ENCODE results near the gene PKP1. TPM values are rescaled to one million over a fixed set of nuclear protein-coding genes. Genes with fewer than 3 reads are reported as not detected.

The PKP1 gene
- total RNA-seq, 1 donor, result under 0.01 TPM

DNA sequence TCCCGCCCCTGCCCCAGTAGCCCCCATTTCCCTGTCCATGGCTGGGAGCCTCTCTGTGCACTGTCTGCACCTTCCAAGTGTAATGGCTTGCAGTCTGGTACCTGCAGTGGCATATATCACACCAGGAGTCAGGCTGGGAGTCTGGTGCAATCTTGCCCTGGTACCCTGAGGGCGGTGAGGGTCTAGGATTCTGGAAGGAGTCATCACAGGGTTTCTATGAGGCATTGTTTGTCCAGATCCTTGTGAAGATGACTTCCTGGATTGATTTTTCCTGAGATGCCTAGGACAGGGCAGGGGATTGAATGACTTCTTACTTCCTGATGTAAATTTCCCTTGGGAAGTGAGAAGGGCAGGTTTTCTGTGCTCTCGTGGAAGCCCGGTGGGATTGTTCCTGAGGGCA lies 5.9 kb upstream of the PKP1 start:
- DNase-seq (ENCODE audit: low read depth in 2 of 3, low spot score in 2 of 3), result no peak

DNA sequence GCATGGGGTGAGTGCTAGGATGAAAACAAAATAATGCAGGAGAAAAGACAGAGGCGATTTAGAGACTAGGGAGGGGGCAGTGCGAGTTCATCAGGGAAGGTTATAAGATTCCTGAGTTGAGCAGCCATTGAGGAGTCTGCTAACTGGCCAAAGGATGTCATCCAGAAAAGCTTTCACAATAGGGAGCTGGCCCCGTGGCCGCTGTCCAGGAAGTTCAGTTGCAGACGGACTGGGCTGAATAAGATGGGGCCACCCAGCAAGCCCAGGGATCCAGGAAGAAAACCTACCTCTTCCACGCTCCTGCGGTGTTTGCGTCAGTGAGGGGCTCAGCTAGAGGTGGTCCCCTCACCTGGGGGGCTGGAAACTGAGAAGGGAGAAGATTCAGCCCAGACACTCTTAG lies 4.0 kb upstream of the PKP1 start:
- DNase-seq (ENCODE audit: low read depth in 2 of 3, low spot score in 2 of 3), result no peak

DNA sequence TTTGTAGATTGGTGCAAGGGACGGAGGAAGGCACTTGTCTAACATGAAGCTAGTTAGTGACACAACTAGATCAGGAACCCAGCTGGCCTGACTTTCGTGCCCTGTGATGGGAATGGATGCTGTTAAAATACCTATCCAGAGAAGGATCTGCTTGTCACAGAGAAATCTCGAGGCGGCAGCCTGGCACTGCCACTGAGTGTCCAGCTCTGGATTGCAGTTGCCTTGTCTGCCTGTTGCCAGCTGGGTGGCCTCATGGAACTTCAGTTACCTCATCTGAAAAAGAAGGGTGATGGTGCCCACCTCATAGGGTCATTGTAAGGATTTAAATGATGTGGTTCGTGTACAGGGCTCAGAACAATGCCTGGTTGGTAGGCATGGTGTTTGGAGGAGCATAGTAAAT lies 2.4 kb upstream of the PKP1 start:
- DNase-seq (ENCODE audit: low read depth in 2 of 3, low spot score in 2 of 3), result no peak

DNA sequence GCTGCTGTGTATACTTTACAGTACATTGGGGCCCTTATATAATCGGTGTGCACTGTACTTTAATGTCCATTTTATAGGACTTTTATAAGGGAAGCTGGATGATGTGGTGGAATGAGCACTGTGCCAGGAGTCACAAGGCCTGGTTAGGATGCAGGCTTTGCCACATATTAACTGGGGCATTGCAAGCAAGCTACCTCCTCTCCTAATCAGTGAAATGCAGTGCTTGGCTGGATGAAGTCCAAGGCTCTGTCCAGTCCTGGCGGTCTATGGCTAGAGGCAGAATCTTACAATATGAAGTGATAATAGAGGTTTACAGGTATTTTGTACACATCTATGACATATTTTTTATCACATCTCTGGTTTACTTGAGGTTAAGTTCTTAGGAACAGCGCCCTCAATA lies 1.7 kb upstream of the PKP1 start:
- DNase-seq (ENCODE audit: low read depth in 2 of 3, low spot score in 2 of 3), result no peak

DNA sequence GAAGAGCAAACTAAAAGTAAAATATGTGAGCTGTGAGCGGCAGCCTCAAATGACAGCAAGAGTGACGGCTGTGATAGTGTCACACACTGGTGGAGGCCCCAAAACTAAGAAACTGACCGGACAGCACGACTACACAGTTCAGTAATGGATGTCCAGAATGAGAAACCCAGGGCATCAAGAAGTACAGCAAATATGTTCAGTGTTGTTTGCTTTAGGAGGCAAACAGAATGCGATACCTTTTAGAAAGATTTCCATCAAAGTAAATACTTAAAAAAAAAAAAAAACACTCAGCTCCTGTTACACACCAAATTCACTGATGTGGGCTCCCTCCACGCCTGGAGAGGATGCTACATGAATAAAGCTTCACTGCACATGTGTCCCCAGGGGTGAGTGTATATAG lies 1.1 kb upstream of the PKP1 start:
- DNase-seq (ENCODE audit: low read depth in 2 of 3, low spot score in 2 of 3), result no peak

DNA sequence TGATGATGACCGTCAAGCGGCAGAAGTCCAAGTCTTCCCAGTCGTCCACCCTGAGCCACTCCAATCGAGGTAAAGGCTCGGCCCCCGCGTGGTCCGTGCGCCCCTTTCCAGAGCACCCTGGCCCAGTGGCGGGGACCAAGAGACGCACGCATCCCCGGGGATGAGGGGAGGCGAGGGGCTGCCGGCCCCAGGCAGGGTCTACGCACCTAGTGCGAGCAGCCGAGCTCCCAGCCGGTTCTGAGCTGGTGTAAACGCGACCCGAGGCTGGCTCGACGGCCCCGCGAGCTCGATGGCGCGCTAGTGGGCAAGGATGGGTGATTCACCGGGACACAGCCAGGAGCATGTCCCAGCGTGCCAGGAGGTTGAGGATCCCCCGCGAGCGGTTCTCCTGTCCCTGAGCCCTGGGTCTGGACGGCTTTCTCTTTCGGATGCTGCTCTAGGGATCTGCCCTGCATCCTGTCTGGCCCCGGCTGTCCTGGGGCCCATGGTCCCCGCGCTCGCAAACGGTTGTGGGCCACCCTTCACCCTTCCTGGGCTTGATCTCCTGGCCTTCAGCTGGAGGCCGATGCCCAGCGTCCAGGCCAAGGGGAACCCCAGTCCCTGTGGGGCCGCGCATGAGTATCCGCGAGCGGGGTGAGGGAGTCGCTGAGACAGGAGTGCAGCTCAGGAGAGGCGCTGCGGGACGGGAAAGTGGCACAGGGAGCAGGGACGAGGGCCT lies 689 bp downstream of the PKP1 start:
- no peak for DNase-seq (ENCODE audit: low read depth in 2 of 3, low spot score in 2 of 3)

DNA sequence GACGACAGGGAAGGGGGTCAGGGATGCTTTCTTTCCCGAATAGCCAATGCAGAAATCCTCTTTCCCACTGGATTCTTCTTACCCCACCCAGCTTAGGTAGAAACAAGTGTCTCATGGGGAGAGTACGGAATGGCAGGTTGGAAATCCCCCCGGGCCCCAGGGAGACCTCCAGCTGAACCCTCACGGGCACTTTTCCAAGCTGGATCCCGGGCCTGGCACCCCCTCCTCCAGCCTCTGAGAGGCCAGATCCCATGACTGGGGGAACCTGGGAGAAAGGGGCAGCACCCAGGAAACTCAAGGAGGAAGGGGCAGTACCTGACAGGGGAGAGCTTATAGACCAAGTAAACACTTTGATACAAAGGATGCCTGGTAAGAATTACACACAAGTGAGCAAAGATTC lies 1.3 kb downstream of the PKP1 start:
- DNase-seq (ENCODE audit: low read depth in 2 of 3, low spot score in 2 of 3), result no peak

DNA sequence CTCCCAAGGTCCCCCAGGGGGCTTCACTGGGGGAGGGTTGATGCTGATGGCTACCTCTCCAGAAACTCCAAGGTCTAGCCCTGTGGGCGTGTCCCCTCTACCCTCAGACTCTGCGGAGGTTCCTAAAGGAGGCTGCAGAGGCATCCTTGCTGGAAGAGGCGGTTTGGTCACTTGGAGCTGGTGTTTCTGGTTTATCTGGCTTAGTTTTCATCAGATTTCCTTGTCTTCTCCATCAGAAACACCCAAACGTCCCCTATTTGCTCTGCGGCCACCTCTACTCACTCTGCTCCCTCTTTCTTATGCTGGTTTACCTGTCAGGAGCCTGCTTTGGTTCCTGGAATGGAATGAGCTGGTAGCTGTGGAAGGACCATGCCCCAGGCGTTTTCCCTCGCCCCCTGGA lies 2.5 kb downstream of the PKP1 start:
- no peak for DNase-seq (ENCODE audit: low read depth in 2 of 3, low spot score in 2 of 3)

DNA sequence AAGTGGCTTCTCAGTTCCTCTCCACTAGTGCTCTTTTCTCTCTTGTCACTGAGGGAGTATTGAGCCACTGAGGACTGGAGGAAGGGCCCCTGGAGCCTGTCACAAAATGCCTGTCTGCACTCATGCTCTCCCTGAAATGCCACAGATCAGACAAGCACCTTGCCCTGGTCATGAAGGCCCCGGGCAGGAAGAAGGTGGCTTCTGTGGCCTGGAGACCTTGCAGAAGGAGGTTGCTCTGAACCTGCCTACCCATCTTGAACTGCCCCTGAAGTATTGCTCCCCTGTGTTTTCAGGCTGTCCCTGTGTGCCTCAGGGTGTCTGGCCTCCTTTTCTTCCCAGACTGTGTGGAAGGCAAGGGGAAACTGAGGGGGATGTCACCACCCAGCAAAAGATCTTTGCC lies 3.1 kb downstream of the PKP1 start:
- DNase-seq (ENCODE audit: low read depth in 2 of 3, low spot score in 2 of 3), result no peak

DNA sequence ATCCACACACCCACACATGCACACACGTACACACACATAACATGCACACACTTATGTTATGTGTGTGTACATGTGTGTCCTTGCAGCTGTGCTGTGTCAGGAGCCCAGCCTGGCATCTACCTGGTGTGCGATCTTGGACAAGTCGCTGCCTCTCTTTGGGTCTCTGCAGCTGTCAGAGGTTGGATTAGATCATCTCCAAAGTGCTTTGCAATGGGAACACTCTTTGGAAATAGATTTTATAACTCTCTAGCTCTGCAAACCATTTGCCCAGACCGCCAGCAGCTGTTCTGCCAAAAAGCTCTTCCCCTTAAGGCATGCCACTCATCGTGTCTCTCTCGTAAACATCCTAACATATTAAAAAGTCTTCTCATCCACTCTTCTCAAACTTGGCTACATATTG lies 4.7 kb downstream of the PKP1 start:
- DNase-seq (ENCODE audit: low read depth in 2 of 3, low spot score in 2 of 3), result no peak

DNA sequence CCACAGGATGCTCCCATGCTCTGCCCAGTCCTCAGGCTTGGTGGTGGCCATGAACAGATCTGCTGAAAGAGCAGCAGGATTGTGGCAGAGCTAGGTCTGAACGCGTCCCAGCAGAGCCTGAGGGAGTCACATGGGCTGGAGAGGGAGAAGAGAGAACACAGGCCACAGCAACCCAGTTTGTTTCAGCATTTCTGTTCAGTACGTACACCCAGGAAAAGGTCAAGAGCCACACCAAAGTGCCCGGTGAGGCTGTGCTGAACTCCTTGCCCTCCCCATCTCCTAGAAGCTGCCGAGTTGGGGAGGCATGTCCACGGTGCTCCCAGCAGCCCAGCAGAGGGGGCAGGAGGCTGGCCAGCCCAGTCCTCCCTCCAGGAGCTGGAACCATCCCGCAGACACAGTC lies 5.5 kb downstream of the PKP1 start:
- DNase-seq (ENCODE audit: low read depth in 2 of 3, low spot score in 2 of 3), result no peak

DNA sequence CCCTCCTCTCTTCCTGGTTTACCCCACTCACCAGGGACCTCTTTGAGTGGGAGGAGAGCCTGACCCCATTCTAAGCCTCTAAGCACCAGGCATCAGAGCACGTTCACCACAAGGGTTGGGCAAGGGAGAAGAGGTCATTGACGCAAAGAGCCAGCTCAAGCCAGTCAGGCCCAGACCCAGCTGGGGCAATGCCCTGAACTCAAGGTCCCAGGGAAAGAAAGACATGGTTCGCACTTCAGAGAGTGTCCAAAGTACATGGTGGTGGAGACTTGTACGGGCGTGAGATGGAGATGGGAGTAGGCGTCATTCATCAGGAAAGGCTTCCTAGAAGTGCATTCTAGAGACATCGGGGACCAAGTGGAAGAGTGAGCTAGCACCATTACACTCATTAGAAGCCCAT lies 7.2 kb downstream of the PKP1 start:
- DNase-seq (ENCODE audit: low read depth in 2 of 3, low spot score in 2 of 3), result no peak

DNA sequence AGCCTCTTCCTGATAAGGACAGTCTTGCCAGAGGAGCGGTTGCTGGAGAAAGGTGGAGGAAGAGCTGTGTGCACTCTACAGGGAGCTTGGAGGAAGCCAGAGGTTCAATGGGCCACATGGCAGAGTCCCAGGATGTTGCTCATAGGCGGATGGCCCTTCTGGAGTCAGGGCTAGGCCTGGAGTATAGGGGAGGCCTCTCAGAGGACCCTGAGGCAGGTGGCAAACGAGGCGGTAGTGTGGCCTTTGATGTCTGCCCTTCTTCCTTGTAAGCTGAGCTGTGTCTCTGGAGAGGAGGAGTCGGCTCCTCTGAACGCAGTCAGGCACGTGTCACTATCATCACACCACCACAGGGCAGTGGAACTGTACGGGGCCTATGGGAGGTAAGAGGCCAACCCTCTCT lies 8.6 kb downstream of the PKP1 start:
- DNase-seq (ENCODE audit: low read depth in 2 of 3, low spot score in 2 of 3), result no peak

DNA sequence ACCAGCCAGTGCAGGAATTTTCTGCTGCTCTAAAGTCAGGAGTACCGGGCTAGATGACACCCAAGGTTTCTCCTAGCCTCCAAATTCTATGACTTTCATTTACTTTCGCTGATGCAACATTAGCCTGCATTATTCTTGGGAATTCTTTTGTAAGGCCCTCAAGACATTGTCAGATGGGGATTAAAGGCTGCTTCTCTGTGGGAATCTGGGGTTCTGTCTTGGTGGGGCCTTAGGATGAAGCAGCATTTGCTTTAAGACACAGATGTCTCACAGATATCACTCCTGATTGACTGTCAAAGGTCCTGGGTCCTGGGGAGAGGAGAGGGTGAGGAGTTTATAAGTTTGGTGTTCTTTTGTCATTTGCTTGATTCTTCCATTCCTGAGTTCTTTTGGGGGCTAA lies 11.6 kb downstream of the PKP1 start:
- DNase-seq (ENCODE audit: low read depth in 2 of 3, low spot score in 2 of 3), result no peak

DNA sequence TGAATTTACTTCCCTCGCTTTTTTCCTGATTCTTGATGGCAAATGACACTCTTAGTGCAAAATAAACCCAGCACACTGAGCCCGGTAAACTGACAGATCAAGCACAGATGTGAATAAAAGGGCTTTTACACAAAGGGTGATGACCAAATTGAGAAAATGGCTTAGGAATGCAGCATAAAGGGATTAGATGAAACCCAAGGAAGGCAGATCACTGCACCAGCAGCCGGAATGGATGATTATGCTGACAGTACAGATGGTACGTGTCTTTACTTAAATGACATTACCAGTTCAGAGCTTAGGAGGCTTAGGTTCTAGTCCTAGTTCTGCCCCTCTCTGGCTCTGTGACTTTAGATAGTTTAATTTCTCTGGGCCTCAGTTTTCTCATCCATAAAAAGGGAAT lies 12.0 kb downstream of the PKP1 start:
- DNase-seq (ENCODE audit: low read depth in 2 of 3, low spot score in 2 of 3), result no peak

DNA sequence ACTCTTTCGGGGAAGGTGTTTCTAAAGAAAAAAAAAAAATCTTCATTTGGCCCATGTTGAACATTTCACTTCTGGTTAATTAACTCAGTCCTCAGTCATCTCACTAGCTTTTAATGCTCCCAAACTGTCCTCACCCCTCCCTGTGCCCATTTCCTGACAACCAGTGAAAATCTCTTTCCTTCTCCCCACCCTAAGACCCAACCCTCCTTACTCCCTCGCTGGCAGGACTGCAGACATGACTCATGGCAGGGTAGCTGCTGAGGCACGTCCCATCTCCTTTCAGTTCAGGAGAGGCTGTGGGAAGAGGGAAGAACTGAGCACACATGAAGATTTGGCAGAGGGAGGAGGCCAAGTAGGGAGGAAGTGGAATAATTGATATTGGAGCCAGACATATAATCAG lies 12.6 kb downstream of the PKP1 start:
- no peak for DNase-seq (ENCODE audit: low read depth in 2 of 3, low spot score in 2 of 3)

DNA sequence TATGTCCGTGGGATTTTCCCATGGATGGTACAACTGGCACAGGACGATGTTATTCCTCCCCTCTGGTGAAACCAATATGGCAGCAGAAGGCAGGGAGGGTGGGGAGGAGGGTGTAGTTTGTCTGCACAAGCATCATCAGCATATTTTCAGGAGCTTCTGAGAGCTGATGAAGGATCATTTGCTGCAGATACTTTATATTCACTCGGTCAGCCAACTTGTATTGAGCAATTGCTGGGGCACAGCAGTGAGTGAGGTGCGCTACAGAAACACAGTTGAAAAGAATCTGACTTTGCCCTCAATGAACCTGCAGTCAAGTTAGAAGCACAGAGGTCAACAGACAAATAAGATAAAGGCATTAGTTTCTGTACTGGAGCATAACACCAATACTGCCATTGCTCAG lies 13.0 kb downstream of the PKP1 start:
- DNase-seq (ENCODE audit: low read depth in 2 of 3, low spot score in 2 of 3), result no peak

DNA sequence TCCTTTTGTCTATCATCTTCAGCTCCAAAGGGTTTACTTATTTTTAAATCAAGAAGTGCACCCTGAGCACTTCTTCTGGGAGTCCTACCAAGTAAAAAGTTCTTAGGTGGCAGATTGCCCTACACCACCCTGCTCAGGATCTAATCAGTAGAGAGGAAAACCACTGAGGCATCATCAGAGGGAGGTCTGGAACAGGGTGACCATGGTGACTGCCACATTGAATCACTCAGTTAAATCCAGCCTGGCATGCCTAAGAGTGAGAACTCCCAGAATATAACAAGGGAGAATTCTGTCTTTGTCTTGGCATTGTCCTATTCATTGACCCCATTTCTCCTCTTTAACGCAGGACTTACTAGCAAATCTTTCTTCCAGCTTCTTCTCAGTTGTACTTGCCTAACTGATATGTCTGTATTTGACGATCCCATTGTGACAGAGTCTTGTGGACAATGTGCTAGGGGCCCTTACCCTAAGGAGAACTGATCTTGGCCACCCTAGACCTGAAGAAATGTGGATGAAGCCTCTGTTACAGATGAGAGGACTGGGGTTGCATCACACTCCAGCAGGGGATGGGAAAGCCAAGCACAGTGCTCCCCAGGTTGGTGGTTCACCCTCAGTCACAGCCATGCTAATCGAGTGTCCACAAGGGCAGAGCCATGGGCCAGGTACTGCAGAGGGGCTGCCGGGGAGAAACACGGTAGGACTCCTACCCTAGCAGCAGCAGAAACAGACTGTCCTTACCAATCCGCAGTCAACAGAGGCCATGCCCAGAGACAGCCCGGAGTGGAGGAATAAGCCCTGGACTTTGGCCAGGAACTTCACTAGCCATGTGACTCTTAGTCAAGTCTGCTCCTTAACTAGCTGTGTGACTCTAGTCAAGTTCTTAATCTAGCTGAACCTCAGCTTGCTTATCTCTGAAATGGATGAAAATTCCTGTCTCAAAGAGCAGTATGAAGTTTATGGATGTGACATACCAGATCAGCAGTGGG lies 15.4 kb downstream of the PKP1 start:
- DNase-seq (ENCODE audit: low read depth in 2 of 3, low spot score in 2 of 3), result no peak

DNA sequence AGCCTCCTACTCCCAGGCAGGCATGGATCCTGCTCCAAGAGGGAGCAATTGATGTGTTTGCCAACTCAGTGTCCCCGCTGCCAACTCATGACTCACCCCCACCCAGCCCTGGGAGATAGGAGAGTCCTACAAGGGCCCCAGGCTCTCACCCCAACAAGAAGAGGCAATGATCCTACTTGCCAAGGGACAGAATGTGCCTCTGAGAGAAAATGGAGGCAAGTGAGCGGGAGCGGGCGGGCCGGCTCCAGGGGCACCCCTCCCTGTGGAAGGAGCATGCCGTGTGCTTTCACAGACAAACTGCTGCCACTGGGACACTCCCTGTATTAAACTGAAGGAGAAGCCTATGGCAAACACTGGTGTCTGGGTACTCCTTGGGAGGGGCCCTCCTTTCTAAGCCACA lies 16.7 kb downstream of the PKP1 start:
- DNase-seq (ENCODE audit: low read depth in 2 of 3, low spot score in 2 of 3), result no peak

DNA sequence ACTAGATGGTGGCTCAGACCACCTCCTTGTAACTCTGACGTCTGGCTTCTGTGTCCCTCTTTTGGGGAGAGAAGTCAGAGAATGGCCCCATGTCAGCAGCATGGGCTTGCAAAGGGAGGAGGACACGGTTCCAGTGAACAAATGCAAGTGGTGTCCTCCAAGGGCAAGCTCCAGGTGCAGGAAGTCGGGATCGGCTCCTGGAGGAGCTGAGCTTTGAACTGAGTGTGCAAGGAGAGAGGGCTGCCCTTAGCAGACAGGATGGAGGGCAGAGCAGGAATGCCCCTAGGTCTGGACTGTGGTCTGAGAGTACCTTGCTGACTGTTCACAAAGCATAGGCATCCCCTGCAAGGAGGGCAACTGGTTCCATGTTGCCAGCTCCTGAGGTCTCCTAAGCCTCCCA lies 17.3 kb downstream of the PKP1 start:
- no peak for DNase-seq (ENCODE audit: low read depth in 2 of 3, low spot score in 2 of 3)

DNA sequence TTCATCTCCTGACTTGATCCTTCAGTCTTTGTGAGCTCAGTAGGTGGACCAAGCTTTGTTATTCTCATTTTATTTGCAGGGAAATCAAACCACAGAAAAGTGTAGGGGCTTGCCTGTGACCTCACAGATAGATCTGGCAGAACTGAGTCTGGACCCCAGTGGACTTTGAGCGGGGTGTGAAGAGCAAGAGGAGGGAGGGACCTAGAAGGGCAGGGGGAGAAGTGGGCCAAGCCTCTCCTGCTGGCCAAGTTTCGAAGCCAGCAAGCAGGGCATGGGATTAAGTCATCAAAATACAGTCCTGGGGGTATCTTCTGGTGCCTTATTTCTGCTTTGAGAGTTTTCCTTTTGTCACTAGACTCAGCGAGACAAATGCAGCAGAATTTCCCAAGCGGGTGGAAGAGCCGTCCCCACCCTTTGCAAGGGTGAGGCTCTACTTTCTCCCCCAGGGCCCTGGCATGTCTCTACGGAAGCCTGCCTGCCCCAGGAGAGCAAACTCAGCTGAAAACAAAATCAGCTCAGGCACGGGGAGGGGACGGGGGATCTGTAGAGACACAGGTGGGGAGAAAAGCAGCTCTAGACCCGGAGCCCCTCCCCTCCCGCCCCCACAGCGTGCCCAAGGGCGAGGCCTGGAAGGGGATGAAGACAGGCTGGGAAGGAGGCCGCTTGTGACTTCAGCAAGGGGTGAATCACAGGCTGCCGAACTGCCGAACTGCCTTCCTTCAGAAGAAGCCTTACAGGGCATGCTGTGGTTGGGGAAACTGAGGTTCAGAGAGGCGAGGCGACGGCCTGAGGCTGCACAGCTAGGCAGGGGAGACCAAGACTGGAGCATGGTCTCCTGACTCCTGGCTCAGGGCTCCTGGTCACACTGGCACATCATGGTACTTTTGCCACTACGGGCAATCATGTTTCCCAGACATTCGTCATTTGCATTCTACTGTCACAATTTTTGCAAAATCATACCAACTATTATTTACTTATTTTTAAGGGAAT lies 19.2 kb downstream of the PKP1 start:
- no peak for DNase-seq (ENCODE audit: low read depth in 2 of 3, low spot score in 2 of 3)
